Caco-2 (cell line): Measurements from ENCODE around the gene CDK14. TPM values are rescaled to one million over a fixed set of nuclear protein-coding genes. Genes with fewer than 3 reads are reported as not detected.

Experiments used
- BruUV-seq: library from RNA; stranded (reverse); fragments of 400-500 nt; replicated peaks from 2 replicates; lab custom pipeline; 2021; lab: Mats Ljungman, UMichigan
- CTCF ChIA-PET: fragments of 300-600 bp; sonication (Branson Sonifier 250); formaldehyde crosslinking; loops from one replicate; lab custom pipeline; 2022; ENCODE audit warnings: antibody characterized with exemption; lab: Charles Lee
- POLR2A ChIA-PET: fragments of 300-600 bp; sonication (Branson Sonifier 250); formaldehyde crosslinking; loops from one replicate; lab custom pipeline; 2022; ENCODE audit warnings: antibody characterized with exemption; lab: Charles Lee
- DNase-seq, 2 experiments: peaks; one replicate each; pipeline versions ENCODE4 v3.0.0 to v3.0.0-alpha.2; 2020 to 2022
- H3K27me3 ChIP-seq: replicated peaks from 2 replicates; pipeline ENCODE4 v1.6.0; 2011; ENCODE audit warnings: low read length; ENCODE audit not compliant: control insufficient read depth, insufficient read depth
- H3K36me3 ChIP-seq: 2 replicates; pipeline ENCODE4 v1.5.1; 2011; ENCODE audit warnings: low read length; ENCODE audit not compliant: control insufficient read depth, insufficient read depth
- H3K4me1 ChIP-seq: fragments of 250-450 bp; sonication (Bioruptor Pico); 2 replicates; pipeline ENCODE4 v1.5.1; 2020; ENCODE audit warnings: mild to moderate bottlenecking
- H3K4me3 ChIP-seq: 2 replicates; pipeline ENCODE4 v1.5.1; 2011; ENCODE audit warnings: low read depth, mild to moderate bottlenecking, control low read depth, low read length
- H3K9me3 ChIP-seq: fragments of 250-450 bp; sonication (Bioruptor Pico); 2 replicates; pipeline ENCODE4 v1.5.1; 2020; ENCODE audit warnings: mild to moderate bottlenecking, moderate library complexity
- H3K27ac Mint-ChIP-seq: one replicate; pipeline ENCODE4 v1.8.0; 2022; ENCODE audit warnings: mixed read lengths; ENCODE audit not compliant: unreplicated experiment
- H3K27me3 Mint-ChIP-seq: one replicate; pipeline ENCODE4 v1.8.0; 2022; ENCODE audit warnings: mixed read lengths; ENCODE audit not compliant: insufficient read depth, unreplicated experiment
- H3K36me3 Mint-ChIP-seq: one replicate; pipeline ENCODE4 v1.8.0; 2022; ENCODE audit warnings: mild to moderate bottlenecking, mixed read lengths; ENCODE audit not compliant: insufficient read depth, unreplicated experiment
- H3K4me1 Mint-ChIP-seq: one replicate; pipeline ENCODE4 v1.8.0; 2022; ENCODE audit warnings: low read depth, mixed read lengths; ENCODE audit not compliant: unreplicated experiment
- H3K4me3 Mint-ChIP-seq: one replicate; pipeline ENCODE4 v1.8.0; 2022; ENCODE audit warnings: mild to moderate bottlenecking, moderate library complexity, mixed read lengths; ENCODE audit not compliant: unreplicated experiment
- H3K9me3 Mint-ChIP-seq: one replicate; pipeline ENCODE4 v1.8.0; 2022; ENCODE audit warnings: mixed read lengths; ENCODE audit not compliant: unreplicated experiment
- CTCF ChIP-seq, 2 experiments: fragments of 200-600 bp in 1 of 2; IDR thresholded peaks; 1 replicate in 1 of 2; 2 replicates in 1 of 2; pipeline versions ENCODE4 v1.5.1 to v1.8.0; 2011 to 2022; ENCODE audit warnings: antibody characterized with exemption in 1 of 2, control low read depth in 1 of 2, inconsistent platforms in 1 of 2, low read depth in 1 of 2, low read length in 1 of 2, mild to moderate bottlenecking in 1 of 2, moderate library complexity in 1 of 2; ENCODE audit not compliant: insufficient read depth in 1 of 2, severe bottlenecking in 1 of 2, unreplicated experiment in 1 of 2
- intact Hi-C: fragments of 100-400 bp; cut with micrococcal nuclease; formaldehyde crosslinking; loops from one replicate; pipeline ENCODE4 v1.10.0; 2022; ENCODE audit not compliant: unreplicated experiment
- total RNA-seq: library from RNA; stranded (reverse); gene quantifications from 2 replicates; pipeline ENCODE4 v1.2.3, GENCODE V29; 2022

The CDK14 gene
- total RNA-seq, 1 experiment from 2014 or later, result 18.2 TPM

DNA sequence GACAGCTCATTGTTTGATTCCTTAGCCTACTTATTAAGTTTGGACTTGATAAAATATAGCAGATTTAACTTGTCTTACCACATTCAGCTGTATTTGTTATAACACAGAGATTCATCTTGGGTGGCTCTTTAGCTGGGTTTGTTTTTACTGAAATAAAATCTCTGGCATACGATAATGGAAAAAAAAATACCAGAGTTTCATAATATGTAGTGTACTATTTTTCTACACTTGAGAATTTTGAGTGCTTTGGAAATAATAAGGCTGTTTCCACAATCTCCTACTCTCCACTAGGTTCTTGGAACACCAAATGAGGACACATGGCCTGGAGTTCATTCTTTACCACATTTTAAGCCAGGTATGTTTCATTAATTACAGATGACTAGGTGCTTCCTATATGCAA, 449.5 kb downstream of the CDK14 start:
- POLR2A ChIA-PET, result no interaction called here
- no peak for TF ChIP-seq CTCF (IDR thresholded peaks at IDR 0.05; ENCODE audit: insufficient read depth in 1 of 2, low read depth in 1 of 2, low read length in 1 of 2, severe bottlenecking in 1 of 2, unreplicated experiment in 1 of 2)

DNA sequence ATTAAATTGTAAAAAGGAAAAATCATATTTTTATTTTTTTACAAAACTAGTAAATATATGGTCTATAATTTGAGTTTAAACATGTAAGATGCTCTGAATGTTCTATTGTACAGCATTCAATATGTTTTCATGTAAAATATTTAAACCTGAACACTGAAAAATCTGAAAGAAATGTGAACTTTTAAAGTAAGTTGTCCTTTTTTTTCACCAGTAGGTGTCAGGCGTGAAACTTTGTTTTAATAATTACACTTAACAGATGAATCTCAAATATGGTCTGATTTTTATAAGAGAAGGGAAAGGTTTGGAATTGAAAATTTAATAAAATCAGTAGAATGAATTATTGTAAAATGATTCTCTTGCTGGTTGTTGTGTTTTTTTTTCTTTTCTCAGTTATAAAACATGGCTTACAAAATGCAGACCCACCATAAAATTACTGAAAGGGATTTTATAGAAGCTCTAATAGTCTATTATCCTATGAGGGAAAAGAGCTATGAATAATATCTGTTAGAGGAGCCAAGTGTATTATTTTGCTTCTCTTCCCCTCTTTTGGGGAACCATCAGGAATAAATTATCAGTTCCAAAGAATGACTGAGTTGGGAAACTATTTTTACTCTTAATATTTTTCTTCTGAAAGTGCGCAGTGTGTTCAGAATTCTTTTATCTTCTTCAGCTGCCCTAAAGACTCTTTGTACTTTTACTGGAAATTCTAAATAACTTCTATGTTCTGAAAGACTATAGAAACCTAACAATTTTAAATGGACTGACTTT, 450.4 kb downstream of the CDK14 start:
- BruUV-seq, result no TSS peak
- no peaks in the 10 kb centered on the region for H3K9me3 ChIP-seq
- ChIA-PET CTCF (no interaction called here), POLR2A (no interaction called here)
- no peaks in the 10 kb centered on the region for H3K4me1 ChIP-seq
- intact Hi-C loops, result no loop called here
- TF ChIP-seq CTCF (IDR thresholded peaks at IDR 0.05; ENCODE audit: insufficient read depth in 1 of 2, low read depth in 1 of 2, low read length in 1 of 2, severe bottlenecking in 1 of 2, unreplicated experiment in 1 of 2), result no peak
- Mint-ChIP-seq H3K9me3 (no peaks in the 10 kb centered on the region), H3K4me1 (no peaks in the 10 kb centered on the region), H3K4me3 (no peak overlapping the region), H3K27ac (no peak overlapping the region), H3K36me3 (no peaks in the 10 kb centered on the region), H3K27me3 (no peaks in the 10 kb centered on the region)
- no peak for DNase-seq
- H3K4me3 ChIP-seq, result no peak overlapping the region
- H3K36me3 ChIP-seq, result no peaks in the 10 kb centered on the region
- no peaks in the 10 kb centered on the region for H3K27me3 ChIP-seq

More for the DNA sequence above, 449.5 kb downstream of the CDK14 start:
- Histone ChIP-seq H3K9me3 (no peaks in the 10 kb centered on the region), H3K36me3 (no peaks in the 10 kb centered on the region), H3K4me1 (no peaks in the 10 kb centered on the region), H3K4me3 (no peak overlapping the region), H3K27me3 (no peaks in the 10 kb centered on the region)
- H3K9me3 Mint-ChIP-seq, result no peaks in the 10 kb centered on the region
- intact Hi-C loops, result no loop called here
- DNase-seq, result no peak
- no peaks in the 10 kb centered on the region for H3K36me3 Mint-ChIP-seq
- BruUV-seq, result no TSS peak
- no peaks in the 10 kb centered on the region for H3K27me3 Mint-ChIP-seq
- H3K27ac Mint-ChIP-seq, result no peak overlapping the region
- H3K4me3 Mint-ChIP-seq, result no peak overlapping the region
- CTCF ChIA-PET, result no interaction called here
- H3K4me1 Mint-ChIP-seq, result no peaks in the 10 kb centered on the region

DNA sequence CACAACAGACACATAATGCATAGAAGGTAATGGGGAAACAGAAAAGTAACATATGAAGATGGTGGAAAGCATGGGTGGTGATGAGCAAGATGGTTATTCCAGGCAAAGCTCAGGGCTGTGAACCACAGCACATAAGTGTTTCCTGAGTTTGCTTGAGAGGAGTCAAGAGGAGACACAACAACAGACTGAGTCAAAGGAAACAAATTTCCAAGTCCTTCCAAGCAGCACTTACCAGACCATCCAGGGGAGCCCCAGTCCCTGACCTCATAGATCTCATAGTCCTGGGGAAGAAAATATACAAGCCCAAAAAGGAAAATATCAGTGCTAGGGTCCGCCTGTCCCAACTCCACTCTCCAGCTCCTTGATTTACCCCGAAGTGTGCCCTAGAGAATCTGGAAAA, 451.5 kb downstream of the CDK14 start:
- H3K27me3 ChIP-seq, result no peaks in the 10 kb centered on the region
- Mint-ChIP-seq H3K27ac (no peak overlapping the region), H3K36me3 (no peaks in the 10 kb centered on the region), H3K9me3 (no peaks in the 10 kb centered on the region), H3K4me3 (no peak overlapping the region), H3K27me3 (no peaks in the 10 kb centered on the region), H3K4me1 (no peaks in the 10 kb centered on the region)
- H3K4me1 ChIP-seq, result no peaks in the 10 kb centered on the region
- intact Hi-C loops, result no loop called here
- no peak for DNase-seq
- TF ChIP-seq CTCF (IDR thresholded peaks at IDR 0.05; ENCODE audit: insufficient read depth in 1 of 2, low read depth in 1 of 2, low read length in 1 of 2, severe bottlenecking in 1 of 2, unreplicated experiment in 1 of 2), result no peak
- ChIA-PET POLR2A (no interaction called here), CTCF (no interaction called here)
- H3K9me3 ChIP-seq, result no peaks in the 10 kb centered on the region
- BruUV-seq, result no TSS peak
- H3K36me3 ChIP-seq, result no peaks in the 10 kb centered on the region
- H3K4me3 ChIP-seq, result no peak overlapping the region
